ENCODE measurements around the gene JAG1. TPM values are rescaled to one million over a fixed set of nuclear protein-coding genes. Genes with fewer than 3 reads are reported as not detected.
"Not testable (repeated sequence)": the region's sequence is repeated elsewhere in the genome, so short reads cannot be mapped to it uniquely, and the experiment has no call there.

The JAG1 gene
- total RNA-seq, 2 experiments from 2014 or later: 0.15 to 0.40 TPM

DNA sequence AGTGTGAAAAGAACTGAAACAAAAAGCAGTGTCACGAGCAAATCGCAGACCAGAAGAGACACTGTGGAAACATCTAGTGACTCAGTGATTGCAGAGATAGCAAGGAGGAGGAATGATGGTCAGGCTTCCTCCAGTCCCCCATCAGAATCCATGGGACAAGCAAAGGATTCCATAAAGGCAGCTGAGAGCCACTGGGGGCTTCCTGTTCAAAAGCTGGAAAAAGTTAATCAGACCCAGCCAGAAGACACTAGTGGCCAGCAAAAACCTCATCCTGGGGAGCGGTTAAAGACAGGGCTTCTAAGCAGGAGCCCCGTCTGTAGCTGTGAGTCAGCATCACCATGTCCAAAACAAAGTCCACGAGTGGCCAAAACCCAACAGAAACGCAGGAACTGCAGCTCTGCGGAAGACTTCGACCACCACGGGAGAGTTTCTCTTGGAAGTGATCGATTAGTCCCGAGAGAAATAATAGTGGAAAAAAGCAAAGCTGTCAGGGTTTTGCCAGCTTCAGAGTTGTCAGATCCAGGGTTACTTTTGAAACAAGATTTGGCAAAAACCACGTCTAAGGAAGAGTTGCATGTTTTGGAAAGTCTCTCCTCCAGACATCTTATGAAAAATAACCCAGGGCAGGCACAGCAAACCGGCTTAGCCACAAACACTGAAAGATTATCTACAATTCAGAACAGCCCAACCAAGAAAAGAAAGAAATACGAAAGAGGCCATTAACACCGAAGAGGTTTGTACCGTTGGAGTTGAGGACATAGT lies 51.0 kb downstream of the JAG1 start:
- H3K4me3 Mint-ChIP-seq: no peak overlapping the region
- ChIA-PET CTCF (no interaction called here), POLR2A (no interaction called here)
- H3K9me3 Mint-ChIP-seq: no peaks in the 10 kb centered on the region
- intact Hi-C loops (cut with micrococcal nuclease): no loop called here
- no peaks in the 10 kb centered on the region for H3K4me1 Mint-ChIP-seq (ENCODE audit: low read depth)
- peaks cover 21% of the 10 kb centered on the region for H3K36me3 Mint-ChIP-seq
- no peak for DNase-seq
- no peaks in the 10 kb centered on the region for H3K27me3 Mint-ChIP-seq
- peak overlapping the region; percentile 39 for H3K27ac Mint-ChIP-seq

DNA sequence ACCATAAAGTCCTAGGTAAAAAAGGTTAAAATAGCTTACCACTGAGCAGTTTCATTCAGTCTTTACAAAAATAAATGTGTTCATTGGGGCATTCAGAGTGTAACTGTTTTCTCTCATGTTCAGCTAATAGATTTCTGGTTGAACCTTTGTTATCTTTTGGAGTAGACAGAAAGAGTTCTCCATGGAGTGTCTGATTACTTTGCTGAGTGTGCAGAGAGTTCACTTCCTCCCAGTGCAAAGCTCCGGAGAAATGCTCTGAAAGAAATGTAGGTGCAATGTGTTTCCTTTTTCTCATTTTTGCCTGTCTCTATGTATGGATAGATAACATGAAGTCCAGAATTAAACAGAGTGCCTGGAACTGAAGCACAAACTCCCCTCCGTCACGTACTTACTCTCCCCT lies 52.6 kb downstream of the JAG1 start:
- no peaks in the 10 kb centered on the region for H3K4me1 Mint-ChIP-seq (ENCODE audit: low read depth)
- no peak overlapping the region for H3K27ac Mint-ChIP-seq
- H3K27me3 Mint-ChIP-seq: no peaks in the 10 kb centered on the region
- POLR2A ChIA-PET: no interaction called here
- no peaks in the 10 kb centered on the region for H3K9me3 Mint-ChIP-seq
- CTCF ChIA-PET: no interaction called here
- no peak for DNase-seq
- intact Hi-C loops (cut with micrococcal nuclease): no loop called here
- peaks cover 21% of the 10 kb centered on the region for H3K36me3 Mint-ChIP-seq
- H3K4me3 Mint-ChIP-seq: no peak overlapping the region

DNA sequence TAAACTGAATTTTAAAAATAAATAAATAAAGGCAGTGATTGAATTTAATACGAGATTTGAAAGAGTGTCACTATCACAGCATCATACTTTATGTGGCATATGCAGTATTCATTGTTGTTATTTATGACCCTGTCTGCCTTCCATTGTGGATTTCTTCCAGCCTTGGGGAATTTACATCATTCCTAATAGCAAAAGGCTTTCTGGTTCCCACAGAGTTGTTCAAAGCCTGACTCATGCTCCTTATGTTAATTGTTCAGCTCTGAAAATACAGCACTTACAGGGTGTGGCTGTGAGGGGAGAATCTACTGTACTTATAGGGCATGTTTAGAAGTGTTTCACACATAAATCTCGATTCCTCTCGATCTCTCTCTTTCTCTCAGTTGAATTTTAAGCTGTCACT lies 54.4 kb downstream of the JAG1 start:
- Mint-ChIP-seq H3K4me3 (no peak overlapping the region), H3K27me3 (no peaks in the 10 kb centered on the region), H3K9me3 (no peaks in the 10 kb centered on the region), H3K4me1 (ENCODE audit: low read depth) (no peaks in the 10 kb centered on the region), H3K36me3 (peaks cover 25% of the 10 kb centered on the region), H3K27ac (no peak overlapping the region)
- intact Hi-C loops (cut with micrococcal nuclease): no loop called here
- no peak for DNase-seq
- ChIA-PET CTCF (no interaction called here), POLR2A (no interaction called here)

DNA sequence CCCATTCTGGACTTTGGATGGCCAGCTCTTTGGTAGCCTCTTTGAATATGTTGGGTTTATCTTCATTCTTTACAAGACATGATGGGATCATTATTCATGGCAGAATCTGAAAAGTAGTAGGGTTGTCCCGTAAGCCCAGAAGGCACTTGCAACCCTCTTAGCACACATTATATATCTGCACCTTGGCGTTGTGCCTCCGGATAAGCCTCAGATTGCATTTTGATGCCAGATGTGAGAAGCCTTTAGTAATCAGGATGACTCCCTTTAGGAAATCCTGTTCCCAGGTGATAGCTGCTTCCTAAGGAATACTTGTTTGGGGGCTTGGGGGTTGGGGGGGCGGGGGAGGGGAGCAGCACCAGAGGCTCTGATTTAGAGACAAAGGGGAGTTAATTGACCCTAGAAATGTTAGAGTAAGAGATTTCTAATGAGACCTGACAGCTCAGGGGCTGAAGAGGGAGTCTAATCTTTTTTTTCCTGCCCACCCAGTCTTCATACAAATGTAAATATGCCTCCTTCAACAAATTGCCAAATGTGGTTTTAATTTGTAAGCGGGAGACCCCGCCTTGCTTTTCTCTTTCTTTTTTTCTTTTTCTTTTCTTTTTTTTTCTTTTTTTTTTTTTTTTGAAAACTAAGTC lies 55.1 kb downstream of the JAG1 start:
- DNase-seq: no peak
- POLR2A ChIA-PET: no interaction called here
- Mint-ChIP-seq H3K36me3 (peaks cover 26% of the 10 kb centered on the region), H3K27ac (no peak overlapping the region), H3K9me3 (no peaks in the 10 kb centered on the region), H3K27me3 (no peaks in the 10 kb centered on the region), H3K4me3 (no peak overlapping the region), H3K4me1 (ENCODE audit: low read depth) (no peaks in the 10 kb centered on the region)
- CTCF ChIA-PET: no interaction called here
- intact Hi-C loops (cut with micrococcal nuclease): no loop called here

DNA sequence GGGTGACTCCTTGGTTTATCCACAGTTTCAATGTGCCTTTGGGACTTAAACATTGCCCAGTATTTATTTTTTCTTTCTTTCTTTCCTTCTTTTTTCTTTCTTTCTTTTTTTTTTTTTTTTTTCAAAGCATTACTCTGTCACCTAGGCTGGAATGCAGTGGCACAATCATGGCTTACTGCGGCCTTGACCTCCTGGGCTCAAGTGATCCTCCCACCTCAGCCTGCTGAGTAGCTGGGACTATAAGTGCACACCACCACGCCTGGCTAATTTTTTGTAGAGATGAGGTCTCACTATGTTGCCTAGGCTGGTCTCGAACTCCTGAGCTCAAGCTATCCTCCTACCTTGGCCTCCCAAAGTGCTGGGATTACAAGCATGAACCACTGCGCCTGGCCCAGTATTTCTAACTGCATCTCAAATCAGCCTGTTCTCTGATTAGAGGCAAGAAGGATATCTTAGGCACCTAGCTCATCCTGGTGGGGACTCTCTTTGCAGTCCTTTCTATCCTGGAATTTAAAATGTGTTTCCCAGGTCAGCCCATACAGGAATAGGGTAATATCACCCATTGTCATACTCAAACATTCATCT lies 56.2 kb downstream of the JAG1 start:
- CTCF ChIA-PET; H3K4me3 Mint-ChIP-seq; intact Hi-C loops (cut with micrococcal nuclease); H3K27me3 Mint-ChIP-seq; H3K27ac Mint-ChIP-seq; H3K9me3 Mint-ChIP-seq; H3K4me1 Mint-ChIP-seq (ENCODE audit: low read depth); DNase-seq; POLR2A ChIA-PET: not testable (repeated sequence)
- H3K36me3 Mint-ChIP-seq: peaks cover 29% of the 10 kb centered on the region

DNA sequence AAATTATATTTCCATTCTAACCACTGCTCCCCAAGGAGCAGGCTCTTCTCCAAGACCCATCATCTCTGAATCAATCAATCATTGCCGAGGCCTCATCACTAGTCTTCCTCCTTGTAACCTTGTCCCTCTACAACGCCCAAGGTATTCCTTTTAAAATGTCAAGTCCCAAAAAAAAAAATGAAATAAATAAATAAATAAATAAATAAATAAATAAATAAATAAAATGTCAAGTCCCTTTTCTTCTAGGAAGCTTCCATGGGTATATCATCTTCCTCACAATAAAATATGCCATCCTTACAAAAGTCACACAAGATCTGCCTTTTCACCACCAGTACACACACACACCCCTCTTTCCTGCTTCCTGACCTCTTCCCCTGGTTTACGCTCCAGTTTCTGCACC lies 57.6 kb downstream of the JAG1 start:
- H3K27ac Mint-ChIP-seq: no peak overlapping the region
- CTCF ChIA-PET: no interaction called here

DNA sequence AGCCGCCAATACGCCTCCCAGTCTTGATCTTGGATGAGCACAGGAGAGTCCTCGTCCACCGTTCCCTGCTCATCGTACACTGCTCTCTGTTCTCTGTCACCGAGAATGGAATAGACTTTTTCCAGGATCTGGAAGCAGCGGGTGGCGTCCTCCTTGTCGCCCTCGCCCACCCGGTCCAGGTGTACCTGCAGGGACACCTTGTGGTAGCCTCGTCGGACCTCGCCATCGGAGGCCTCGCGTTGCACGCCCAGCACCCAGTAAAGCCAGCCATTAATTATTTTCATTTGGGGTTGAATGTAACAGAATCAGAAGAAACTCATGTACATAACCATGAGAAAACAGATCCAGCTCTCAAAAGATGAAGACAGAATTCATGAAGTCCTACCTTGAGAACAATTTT lies 59.9 kb downstream of the JAG1 start:
- Mint-ChIP-seq H3K36me3 (peaks cover 25% of the 10 kb centered on the region), H3K27ac (no peak overlapping the region), H3K27me3 (no peaks in the 10 kb centered on the region), H3K4me1 (ENCODE audit: low read depth) (no peaks in the 10 kb centered on the region), H3K9me3 (no peaks in the 10 kb centered on the region), H3K4me3 (no peak overlapping the region)
- POLR2A ChIA-PET: no interaction called here
- intact Hi-C loops (cut with micrococcal nuclease): no loop called here
- no peak for DNase-seq
- CTCF ChIA-PET: no interaction called here

More for the DNA sequence above, 57.6 kb downstream of the JAG1 start:
- Mint-ChIP-seq H3K27me3 (no peaks in the 10 kb centered on the region), H3K9me3 (no peaks in the 10 kb centered on the region), H3K4me1 (ENCODE audit: low read depth) (no peaks in the 10 kb centered on the region), H3K36me3 (peaks cover 25% of the 10 kb centered on the region), H3K4me3 (no peak overlapping the region)
- intact Hi-C loops (cut with micrococcal nuclease): no loop called here
- POLR2A ChIA-PET: no interaction called here
- DNase-seq: no peak

DNA sequence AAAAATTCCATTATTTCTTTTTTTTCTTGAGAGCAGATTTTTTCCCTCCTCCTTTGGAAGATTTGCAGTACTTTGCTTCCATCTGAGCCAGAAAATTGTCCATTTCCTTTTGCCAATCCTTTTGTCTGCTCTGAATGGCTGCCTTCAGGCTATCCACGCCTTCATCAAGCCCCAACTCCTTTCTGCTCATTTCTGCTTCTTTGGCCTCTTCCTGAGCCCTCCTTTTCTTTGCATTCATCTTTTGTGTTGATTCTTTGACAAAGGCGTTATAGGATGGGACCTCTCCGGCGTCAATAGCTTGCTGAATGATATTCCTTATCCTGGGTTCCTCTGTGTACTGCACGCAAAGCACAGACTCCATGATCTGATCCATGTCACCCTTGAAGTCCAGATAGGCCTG lies 60.4 kb downstream of the JAG1 start:
- H3K9me3 Mint-ChIP-seq; intact Hi-C loops (cut with micrococcal nuclease); H3K4me1 Mint-ChIP-seq (ENCODE audit: low read depth); H3K27ac Mint-ChIP-seq; CTCF ChIA-PET; H3K27me3 Mint-ChIP-seq; POLR2A ChIA-PET; DNase-seq; H3K4me3 Mint-ChIP-seq: not testable (repeated sequence)
- H3K36me3 Mint-ChIP-seq: peaks cover 25% of the 10 kb centered on the region

DNA sequence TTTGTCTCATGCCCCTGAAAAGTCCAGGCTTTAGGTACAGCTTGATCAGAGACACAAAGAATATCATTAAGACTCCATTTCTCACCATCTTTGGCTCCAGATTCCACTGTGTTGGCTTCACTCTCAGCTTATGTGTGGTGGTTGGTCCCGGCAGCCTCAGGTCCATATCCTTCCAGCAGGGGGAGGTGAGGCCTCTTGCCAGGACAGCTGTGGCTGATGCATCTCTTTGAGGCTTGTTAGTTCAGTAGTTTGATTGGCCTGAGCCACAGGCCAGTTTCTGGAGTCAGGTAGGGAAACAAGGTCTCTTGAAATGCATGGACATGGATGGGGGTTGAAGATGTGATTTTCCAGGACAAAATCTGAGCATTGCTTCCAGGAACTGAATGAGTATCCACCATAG lies 62.4 kb downstream of the JAG1 start:
- CTCF ChIA-PET: no interaction called here
- intact Hi-C loops (cut with micrococcal nuclease): no loop called here

DNA sequence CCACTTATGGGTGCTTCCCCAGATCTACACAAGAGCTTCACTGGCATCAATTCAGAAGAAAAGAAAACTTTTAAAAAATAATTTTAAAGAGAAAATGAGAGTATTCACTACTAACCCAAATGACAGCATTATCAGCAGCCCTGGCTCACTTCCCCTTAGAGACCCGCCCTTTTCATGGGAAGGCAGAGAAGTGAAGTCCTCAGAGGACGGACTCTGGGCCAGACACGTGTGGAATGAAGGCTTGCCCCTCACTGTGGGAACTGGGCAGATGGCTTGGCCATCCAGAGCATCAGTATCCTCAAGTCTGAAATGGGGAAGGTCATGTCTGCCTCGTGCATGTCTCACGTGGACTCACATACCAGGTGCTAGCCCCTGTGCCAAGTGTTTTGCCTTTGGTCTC lies 63.5 kb downstream of the JAG1 start:
- POLR2A ChIA-PET: no interaction called here
- Mint-ChIP-seq H3K36me3 (peaks cover 33% of the 10 kb centered on the region), H3K4me1 (ENCODE audit: low read depth) (no peaks in the 10 kb centered on the region), H3K27me3 (no peaks in the 10 kb centered on the region), H3K27ac (no peak overlapping the region), H3K9me3 (no peaks in the 10 kb centered on the region), H3K4me3 (no peak overlapping the region)
- CTCF ChIA-PET: interaction anchor here (0.7 kb wide), 1 partner anchor 45 kb away, joined by 4 read pairs; no protein-coding TSS in a partner anchor
- intact Hi-C loops (cut with micrococcal nuclease): no loop called here
- DNase-seq: no peak

More for the DNA sequence above, 62.4 kb downstream of the JAG1 start:
- peak; percentile 25 for DNase-seq
- H3K27ac Mint-ChIP-seq: no peak overlapping the region
- peaks cover 31% of the 10 kb centered on the region for H3K36me3 Mint-ChIP-seq
- no peak overlapping the region for H3K4me3 Mint-ChIP-seq
- POLR2A ChIA-PET: no interaction called here
- no peaks in the 10 kb centered on the region for H3K27me3 Mint-ChIP-seq
- H3K4me1 Mint-ChIP-seq (ENCODE audit: low read depth): no peaks in the 10 kb centered on the region
- no peaks in the 10 kb centered on the region for H3K9me3 Mint-ChIP-seq

DNA sequence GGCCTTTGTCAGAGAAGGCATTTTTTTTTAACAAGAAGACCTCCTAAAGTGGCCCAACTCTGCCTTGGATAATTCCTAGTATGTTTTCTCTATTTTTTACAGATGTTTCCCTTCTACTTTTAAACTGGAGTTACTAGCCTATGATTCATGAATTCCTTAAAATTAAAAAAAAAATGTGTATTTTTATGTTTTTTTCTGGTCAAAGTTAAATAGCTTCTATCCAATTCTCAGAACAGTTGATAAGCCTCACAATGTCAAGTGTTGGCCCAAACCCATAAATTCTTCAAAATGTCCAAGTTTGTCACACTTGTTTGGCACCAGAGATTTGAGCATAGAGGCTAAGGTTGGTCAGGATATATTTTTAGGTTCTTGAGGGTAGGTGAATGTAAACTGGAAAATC lies 64.0 kb downstream of the JAG1 start:
- CTCF ChIA-PET: interaction anchor here (0.7 kb wide), 1 partner anchor 45 kb away, joined by 4 read pairs; no protein-coding TSS in a partner anchor
- POLR2A ChIA-PET: no interaction called here
- Mint-ChIP-seq H3K27me3 (no peaks in the 10 kb centered on the region), H3K4me1 (ENCODE audit: low read depth) (no peaks in the 10 kb centered on the region), H3K36me3 (peaks cover 33% of the 10 kb centered on the region), H3K9me3 (no peaks in the 10 kb centered on the region), H3K4me3 (no peak overlapping the region), H3K27ac (no peak overlapping the region)
- DNase-seq: no peak
- intact Hi-C loops (cut with micrococcal nuclease): no loop called here

DNA sequence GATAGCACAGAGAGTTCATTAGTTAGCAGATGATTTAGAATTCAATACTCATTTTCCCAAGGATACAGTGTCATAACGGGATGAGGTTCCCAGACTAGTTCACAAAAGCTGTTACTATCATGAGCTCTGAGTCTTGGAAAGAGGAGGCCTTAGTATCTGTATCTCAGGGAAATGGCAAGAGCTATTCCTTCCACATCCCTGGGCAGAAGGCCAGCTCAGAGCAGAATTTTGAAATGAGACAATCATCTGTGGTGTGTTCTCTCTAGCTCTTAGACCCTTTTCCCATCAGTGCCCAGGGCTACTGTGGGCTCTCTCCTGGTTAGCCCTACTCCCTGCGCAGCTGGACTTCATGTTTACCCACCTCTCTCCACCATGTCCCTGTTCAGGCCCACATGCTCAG lies 64.5 kb downstream of the JAG1 start:
- Mint-ChIP-seq H3K27me3 (no peaks in the 10 kb centered on the region), H3K4me3 (no peak overlapping the region), H3K36me3 (peaks cover 33% of the 10 kb centered on the region), H3K27ac (no peak overlapping the region), H3K4me1 (ENCODE audit: low read depth) (no peaks in the 10 kb centered on the region), H3K9me3 (no peaks in the 10 kb centered on the region)
- POLR2A ChIA-PET: no interaction called here
- intact Hi-C loops (cut with micrococcal nuclease): no loop called here
- CTCF ChIA-PET: interaction anchor here (0.7 kb wide), 1 partner anchor 44 kb away, joined by 4 read pairs; no protein-coding TSS in a partner anchor
- DNase-seq: no peak

Data from activated CD4-positive, alpha-beta memory T cell treated with anti-CD3 and anti-CD28 coated beads for 36 hours (primary cell).